Dermis lymphatic vessel endothelial cell (primary cell): ENCODE measurements around the gene OR52A5. TPM values are rescaled to one million over a fixed set of nuclear protein-coding genes. Genes with fewer than 3 reads are reported as not detected.

Source experiments
- total RNA-seq: library from RNA; depleted of rRNA; stranded (reverse); fragments of >200 nt; gene quantifications from 2 replicates; pipeline ENCODE4 v1.2.1, GENCODE V29; 2014

OR52A5 gene
- total RNA-seq: not detected in 2 replicates

DNA sequence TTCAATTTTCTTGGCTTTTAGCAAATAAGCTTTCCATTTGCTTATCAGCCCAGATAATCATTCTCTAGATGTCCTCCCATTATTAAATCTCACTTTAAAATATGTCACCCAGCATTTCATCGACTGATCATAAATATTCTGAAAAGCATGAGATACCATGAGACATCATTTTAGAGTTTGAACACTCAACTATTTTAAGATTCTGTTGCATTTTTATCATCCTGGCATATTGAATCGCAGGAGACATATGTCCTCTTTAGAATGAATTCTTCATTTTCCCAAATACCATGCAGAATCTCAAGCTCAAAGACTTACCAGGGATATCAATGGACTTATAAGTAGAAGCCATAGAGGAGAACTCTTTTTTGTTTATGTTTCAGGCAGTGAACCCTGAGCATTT lies at the start of gene OR52A5:
TSS of gene OR52A5 (minus strand) at position 361 of the 400 bp plus-strand sequence. CDS start 5,714 bp downstream, outside the sequence.

DNA sequence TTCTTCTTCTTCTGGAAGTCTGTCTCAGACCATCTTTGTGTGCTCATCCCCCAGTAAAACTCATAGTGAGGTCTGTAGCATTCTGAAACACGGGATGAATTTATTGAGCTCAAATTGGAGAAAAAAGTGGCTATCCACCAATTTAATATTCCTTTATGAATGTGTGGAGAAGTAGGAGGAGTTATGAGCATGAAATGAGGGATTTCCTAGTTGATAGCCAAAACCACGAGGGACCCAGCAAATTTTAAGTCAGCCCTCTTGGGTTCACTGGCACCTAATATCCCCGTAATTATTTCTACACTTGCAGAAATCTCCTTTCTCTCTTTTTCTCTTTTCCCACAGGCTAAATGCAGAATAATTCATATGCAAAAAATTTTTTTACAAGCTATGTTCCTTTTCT lies 16.5 kb upstream of the OR52A5 start, which contains the start of gene OR52A1:
TSS of gene OR52A1 (minus strand) at position 101 of the 400 bp plus-strand sequence. CDS start 2,388 bp downstream, outside the sequence.

Other genes starting within 250 kb of the OR52A5 start
- gene OR51A7, start 234.6 kb downstream of the OR52A5 start, total RNA-seq: not detected in 2 replicates
- not detected in 2 replicates for gene OR51G2, start 219.0 kb downstream of the OR52A5 start, total RNA-seq
- not detected in 2 replicates for gene OR51G1, start 214.0 kb downstream of the OR52A5 start, total RNA-seq
- gene OR51A4, start 190.8 kb downstream of the OR52A5 start, total RNA-seq: not detected in 2 replicates
- gene OR51A2, start 182.6 kb downstream of the OR52A5 start, total RNA-seq: not detected in 2 replicates
- not detected in 2 replicates for gene OR51L1, start 143.5 kb downstream of the OR52A5 start, total RNA-seq
- not detected in 2 replicates for gene OR52J3, start 91.8 kb downstream of the OR52A5 start, total RNA-seq
- not detected in 2 replicates for gene OR52E2, start 78.7 kb downstream of the OR52A5 start, total RNA-seq
- not detected in 2 replicates for gene OR52E1, start 68.8 kb downstream of the OR52A5 start, total RNA-seq
- gene OR52A1, start 16.4 kb upstream of the OR52A5 start, total RNA-seq: not detected in 2 replicates
- gene OR51V1, start 62.3 kb upstream of the OR52A5 start, total RNA-seq: not detected in 2 replicates
- not detected in 2 replicates for gene HBB, start 88.7 kb upstream of the OR52A5 start, total RNA-seq
- not detected in 2 replicates for gene HBD, start 96.1 kb upstream of the OR52A5 start, total RNA-seq
- gene HBG1, start 111.5 kb upstream of the OR52A5 start, total RNA-seq: not detected in 2 replicates
- not detected in 2 replicates for gene HBG2, start 116.4 kb upstream of the OR52A5 start, total RNA-seq
- not detected in 2 replicates for gene HBE1, start 131.6 kb upstream of the OR52A5 start, total RNA-seq
- gene OR51B4, start 163.6 kb upstream of the OR52A5 start, total RNA-seq: not detected in 2 replicates
- gene OR51B2, start 185.9 kb upstream of the OR52A5 start, total RNA-seq: not detected in 2 replicates
- 0.09 TPM in 1 of 2 replicates, not detected in the other for gene OR51B5, start 205.2 kb upstream of the OR52A5 start, total RNA-seq
- not detected in 2 replicates for gene OR51B6, start 213.2 kb upstream of the OR52A5 start, total RNA-seq
- gene OR51M1, start 245.5 kb upstream of the OR52A5 start, total RNA-seq: not detected in 2 replicates